A549 (cell line): ENCODE data around the gene CENPQ. TPM values are rescaled to one million over a fixed set of nuclear protein-coding genes. Genes with fewer than 3 reads are reported as not detected.

Source experiments
- ATAC-seq, 2 experiments: fragments of 200-7000 bp in 1 of 2; fragments of >200 bp in 1 of 2; cut with Nextera tagmentation in 1 of 2; cut with Tn5 transposase in 1 of 2; 3 replicates each; pipeline versions ENCODE4 v1.8.0 to v1.9.1; 2018 to 2020; ENCODE audit warnings: mild to moderate bottlenecking in 1 of 2, moderate library complexity in 1 of 2
- CTCF ChIA-PET: fragments of 300-600 bp; sonication (Branson Sonifier 250); formaldehyde crosslinking; extraction: SDS; loops from one replicate; lab custom pipeline; 2021; ENCODE audit warnings: antibody characterized with exemption, inconsistent platforms; lab: Yijun Ruan, JAX
- POLR2A ChIA-PET: fragments of 350-600 bp; formaldehyde crosslinking; extraction: SDS; loops from one replicate; lab custom pipeline; 2021; ENCODE audit warnings: antibody characterized with exemption, inconsistent platforms; lab: Yijun Ruan, JAX
- DNase-seq, 2 experiments: peaks; one replicate each; pipeline versions ENCODE4 v3.0.0 to v3.0.0-alpha.2; 2011 to 2016; ENCODE audit warnings: low read depth in 1 of 2, low spot score in 1 of 2
- FAIRE-seq: peaks from 2 replicates; lab custom pipeline; 2011; peaks lifted over from hg19 to GRCh38; lab: Jason Lieb, UNC
- H3K27ac ChIP-seq, 2 experiments: fragments of >200 bp; sonication (Bioruptor Twin); formaldehyde crosslinking; 3 replicates each; pipeline ENCODE4 v1.5.1; 2016 to 2017
- H3K4me1 ChIP-seq: fragments of >200 bp; sonication (Bioruptor Twin); formaldehyde crosslinking; 3 replicates; pipeline ENCODE4 v1.6.1; 2016
- H3K4me2 ChIP-seq: fragments of >200 bp; sonication (Bioruptor Twin); formaldehyde crosslinking; 3 replicates; pipeline ENCODE4 v1.6.1; 2016
- H3K4me3 ChIP-seq: fragments of >200 bp; sonication (Bioruptor Twin); formaldehyde crosslinking; 3 replicates; pipeline ENCODE4 v1.5.1; 2016
- H3K9me3 ChIP-seq: fragments of >200 bp; sonication (Bioruptor Twin); formaldehyde crosslinking; 3 replicates; pipeline ENCODE4 v1.6.1; 2016
- ATOH8 ChIP-seq: fragments of 250-450 bp; sonication (Bioruptor Pico); IDR thresholded peaks from 2 replicates; pipeline ENCODE4 v1.5.0; 2020; ENCODE audit warnings: low read depth, mild to moderate bottlenecking, moderate library complexity
- CBX2 ChIP-seq: fragments of 200-600 bp; sonication (generic); IDR thresholded peaks from 2 replicates; pipeline ENCODE4 v1.6.1; 2016; ENCODE audit warnings: low read depth, mild to moderate bottlenecking, borderline replicate concordance
- CTCF ChIP-seq: fragments of >200 bp; sonication (Bioruptor Twin); formaldehyde crosslinking; IDR thresholded peaks from 3 replicates; pipeline ENCODE4 v1.5.1; 2016
- EHF ChIP-seq: fragments of 250-450 bp; sonication (Bioruptor Pico); IDR thresholded peaks from 2 replicates; pipeline ENCODE4 v1.5.0; 2020; ENCODE audit warnings: mild to moderate bottlenecking
- EP300 ChIP-seq, 2 experiments: fragments of >200 bp; sonication (Bioruptor Twin); formaldehyde crosslinking; IDR thresholded peaks; 2 replicates in 1 of 2; 3 replicates in 1 of 2; pipeline ENCODE4 v1.6.1; 2016 to 2017
- HMGXB4 ChIP-seq: fragments of 250-450 bp; sonication (Bioruptor Pico); IDR thresholded peaks from 2 replicates; pipeline ENCODE4 v1.5.0; 2021; ENCODE audit warnings: mild to moderate bottlenecking, moderate library complexity, borderline replicate concordance
- HOXB5 ChIP-seq: fragments of 250-450 bp; sonication (Bioruptor Pico); IDR thresholded peaks from 2 replicates; pipeline ENCODE4 v1.5.0; 2020; ENCODE audit warnings: mild to moderate bottlenecking, moderate library complexity
- MAZ ChIP-seq: fragments of 150-350 bp; IDR thresholded peaks from 2 replicates; pipeline ENCODE4 v1.6.1; 2014; ENCODE audit warnings: antibody characterized with exemption, low read depth, low read length, borderline replicate concordance
- NPAS2 ChIP-seq: fragments of 250-450 bp; sonication (Bioruptor Pico); IDR thresholded peaks from 2 replicates; pipeline ENCODE4 v1.8.0; 2022; ENCODE audit warnings: mild to moderate bottlenecking, moderate library complexity, borderline replicate concordance
- POLR2AphosphoS2 ChIP-seq: conservative IDR thresholded peaks from 2 replicates; pipeline ENCODE4 v1.6.1; 2012; ENCODE audit warnings: low read length, improper control_type of control experiment, inconsistent platforms
- RCOR1 ChIP-seq: fragments of 150-350 bp; IDR thresholded peaks from 2 replicates; pipeline ENCODE4 v1.6.1; 2014; ENCODE audit warnings: antibody characterized with exemption, low read length, low read depth
- REST ChIP-seq: fragments of 200-600 bp; sonication (generic); IDR thresholded peaks from 2 replicates; pipeline ENCODE4 v1.6.1; 2016; ENCODE audit warnings: antibody characterized with exemption, mild to moderate bottlenecking, moderate library complexity
- SREBF2 ChIP-seq: fragments of 450-650 bp; IDR thresholded peaks from 2 replicates; pipeline ENCODE4 v1.6.1; 2014; ENCODE audit warnings: mild to moderate bottlenecking, moderate library complexity
- TFCP2L1 ChIP-seq: fragments of 250-450 bp; sonication (Bioruptor Pico); IDR thresholded peaks from 2 replicates; pipeline ENCODE4 v1.5.0; 2021; ENCODE audit warnings: mild to moderate bottlenecking
- ZC3H11A ChIP-seq: fragments of 450-650 bp; IDR thresholded peaks from 2 replicates; pipeline ENCODE4 v1.6.1; 2014; ENCODE audit warnings: antibody characterized with exemption, mild to moderate bottlenecking
- WGBS: methylation state at CpG from one replicate; pipeline ENCODE4 v1.1.6; 2017; ENCODE audit errors: missing lambda C conversion rate; 5-methylcytosine and 5-hydroxymethylcytosine counted together
- polyA plus RNA-seq, 4 experiments: library from polyadenylated mRNA; depleted of rRNA in 3 of 4; stranded (reverse); fragments of >200 nt; fragmentation: RNase III in 1 of 4; extraction: RNeasy Plus Mini Kit Qiagen cat#74134 plus additional on column Dnase treatment in 1 of 4; gene quantifications; 2 replicates in 3 of 4; 3 replicates in 1 of 4; pipeline ENCODE4 v1.2.3, GENCODE V29; 2011 to 2017

CENPQ gene
- polyA plus RNA-seq, 2 of the 4 experiments (the other 2 are of a cell fraction), result 11.4 to 14.2 TPM

GRCh38 chr6:49497304-49497703 is 34.1 kb downstream of the CENPQ start:
- Histone ChIP-seq H3K4me3 (no peak overlapping the region), H3K27ac (no peak overlapping the region), H3K9me3 (no peaks in the 10 kb centered on the region), H3K4me1 (no peaks in the 10 kb centered on the region), H3K4me2 (no peak overlapping the region)
- no peak for ATAC-seq
- WGBS, result 81% methylated on average over 3 of the region's 3 CpGs
- no peak for DNase-seq
- TF ChIP-seq CBX2, result no peak
- no peak for TF ChIP-seq ATOH8 (CRISPR knock-in tag)
- TF ChIP-seq TFCP2L1, result no peak
- TF ChIP-seq RCOR1, result no peak
- no peak for TF ChIP-seq EP300 (IDR thresholded peaks at IDR 0.05)
- no peak for TF ChIP-seq CTCF
- ChIA-PET POLR2A (no interaction called here), CTCF (interaction anchor here (0.6 kb wide), 1 partner anchor 890 kb away, joined by 3 read pairs; no protein-coding TSS in a partner anchor)
- FAIRE-seq, result no peak

- POLR2A ChIA-PET, result no interaction called here
- CTCF ChIA-PET, result no interaction called here
- Histone ChIP-seq H3K9me3 (no peaks in the 10 kb centered on the region), H3K4me1 (no peaks in the 10 kb centered on the region), H3K4me2 (no peak overlapping the region), H3K4me3 (no peak overlapping the region), H3K27ac (no peak overlapping the region)
- WGBS, result 13% methylated on average over 1 of the region's 1 CpG
- no peak for TF ChIP-seq EP300 (IDR thresholded peaks at IDR 0.05)
- no peak for TF ChIP-seq ZC3H11A
- no peak for TF ChIP-seq EHF (CRISPR knock-in tag)
- no peak for TF ChIP-seq REST
- TF ChIP-seq SREBF2, result no peak
- TF ChIP-seq NPAS2 (CRISPR knock-in tag), result no peak
- no peak for TF ChIP-seq HOXB5 (CRISPR knock-in tag)
- no peak for TF ChIP-seq HMGXB4 (CRISPR knock-in tag)
- TF ChIP-seq MAZ, result no peak
- TF ChIP-seq POLR2AphosphoS2, result no peak
- DNase-seq (no peak), FAIRE-seq (no peak), ATAC-seq (no peak)
Measured at GRCh38 chr6:49499126-49499525, 36.0 kb downstream of the CENPQ start.
